Neural cell (in vitro differentiated cells): ENCODE data around the gene ITGAX. TPM values are rescaled to one million over a fixed set of nuclear protein-coding genes. Genes with fewer than 3 reads are reported as not detected.

Experiments used
- H2AFZ ChIP-seq: fragments of 200-600, 300-800 bp; sonication (generic), shearing (Covaris generic); 2 replicates; pipeline ENCODE4 v1.6.0; 2014; ENCODE audit warnings: low read depth, mild to moderate bottlenecking, antibody characterized with exemption, low read length, moderate library complexity
- H3F3A ChIP-seq: fragments of 200-600 bp; shearing (Covaris generic); 2 replicates; pipeline ENCODE4 v1.6.1; 2016; ENCODE audit warnings: mild to moderate bottlenecking, moderate library complexity, mixed read lengths, antibody characterized with exemption, low read length; ENCODE audit not compliant: insufficient read depth, poor library complexity, severe bottlenecking
- H3K27ac ChIP-seq: fragments of 200-600, 300-800 bp; sonication (generic), shearing (Covaris generic); 2 replicates; pipeline ENCODE4 v1.5.1; 2014; ENCODE audit warnings: mild to moderate bottlenecking, low read length, moderate library complexity
- H3K27me3 ChIP-seq: fragments of 300-800, 200-600 bp; sonication (generic), shearing (Covaris generic); 2 replicates; pipeline ENCODE4 v1.6.0; 2014; ENCODE audit warnings: mild to moderate bottlenecking, low read depth, low read length, moderate library complexity; ENCODE audit not compliant: insufficient read depth
- H3K36me3 ChIP-seq: fragments of 300-800, 200-600 bp; sonication (generic), shearing (Covaris generic); 2 replicates; pipeline ENCODE4 v1.5.1; 2014; ENCODE audit warnings: mild to moderate bottlenecking, antibody characterized with exemption, low read length, moderate library complexity; ENCODE audit not compliant: insufficient read depth
- H3K4me2 ChIP-seq: fragments of 300-800, 200-600 bp; sonication (generic), shearing (Covaris generic); 2 replicates; pipeline ENCODE4 v1.6.0; 2014; ENCODE audit warnings: mild to moderate bottlenecking, low read length
- H3K4me3 ChIP-seq: fragments of 300-800, 200-600 bp; sonication (generic), shearing (Covaris generic); 2 replicates; pipeline ENCODE4 v1.5.1; 2014; ENCODE audit warnings: mild to moderate bottlenecking, low read length, moderate library complexity
- H3K79me2 ChIP-seq: fragments of 200-600 bp; shearing (Covaris generic); replicated peaks from 2 replicates; pipeline ENCODE4 v1.6.0; 2014; ENCODE audit warnings: mild to moderate bottlenecking, low read length, moderate library complexity; ENCODE audit not compliant: insufficient read depth
- H3K9ac ChIP-seq: fragments of 300-800, 200-600 bp; sonication (generic), shearing (Covaris generic); 2 replicates; pipeline ENCODE4 v1.6.1; 2016; ENCODE audit warnings: mild to moderate bottlenecking, low read length, mixed read lengths
- H3K9me2 ChIP-seq: fragments of 200-600 bp; shearing (Covaris generic); 2 replicates; pipeline ENCODE4 v1.6.1; 2016; ENCODE audit warnings: mild to moderate bottlenecking, low read length, mixed read lengths; ENCODE audit not compliant: insufficient read depth
- H3K9me3 ChIP-seq: fragments of 200-600, 300-800 bp; sonication (generic), shearing (Covaris generic); 2 replicates; pipeline ENCODE4 v1.6.1; 2016; ENCODE audit warnings: mild to moderate bottlenecking, mixed run types, low read length, moderate library complexity, mixed read lengths
- H4K20me1 ChIP-seq: fragments of 200-600 bp; shearing (Covaris generic); 2 replicates; pipeline ENCODE4 v1.6.1; 2016; ENCODE audit warnings: mild to moderate bottlenecking, mixed run types; ENCODE audit not compliant: insufficient read depth
- CTCF ChIP-seq: fragments of 450-650 bp; IDR thresholded peaks from 2 replicates; pipeline ENCODE4 v1.5.1; 2014; ENCODE audit warnings: antibody characterized with exemption, mild to moderate bottlenecking, moderate library complexity; ENCODE audit not compliant: poor library complexity, severe bottlenecking
- EP300 ChIP-seq: fragments of 450-650 bp; conservative IDR thresholded peaks from 2 replicates; pipeline ENCODE4 v1.6.1; 2014; ENCODE audit warnings: antibody characterized with exemption, mild to moderate bottlenecking, moderate library complexity; ENCODE audit not compliant: poor library complexity, severe bottlenecking
- EZH2 ChIP-seq: fragments of 200-600, 300-800 bp; shearing (Covaris generic), sonication (generic); IDR thresholded peaks from 2 replicates; pipeline ENCODE4 v1.6.1; 2014; ENCODE audit warnings: antibody characterized with exemption, low read length, borderline replicate concordance, mild to moderate bottlenecking; ENCODE audit not compliant: insufficient read depth, poor library complexity, severe bottlenecking
- MXI1 ChIP-seq: fragments of 450-650 bp; conservative IDR thresholded peaks from 2 replicates; pipeline ENCODE4 v1.6.1; 2014; ENCODE audit warnings: antibody characterized with exemption, mild to moderate bottlenecking; ENCODE audit not compliant: poor library complexity, severe bottlenecking
- POLR2AphosphoS5 ChIP-seq: IDR thresholded peaks from 2 replicates; pipeline ENCODE4 v1.6.1; 2012
- RAD21 ChIP-seq: fragments of 450-650 bp; conservative IDR thresholded peaks from 2 replicates; pipeline ENCODE4 v1.6.1; 2014; ENCODE audit warnings: antibody characterized with exemption, mild to moderate bottlenecking, moderate library complexity
- REST ChIP-seq: IDR thresholded peaks from 2 replicates; pipeline ENCODE4 v1.6.1; 2012; ENCODE audit warnings: borderline replicate concordance
- SMC3 ChIP-seq: fragments of 450-650 bp; conservative IDR thresholded peaks from 2 replicates; pipeline ENCODE4 v1.6.1; 2014; ENCODE audit warnings: antibody characterized with exemption, mild to moderate bottlenecking, moderate library complexity; ENCODE audit not compliant: poor library complexity
- TAF1 ChIP-seq: IDR thresholded peaks from 2 replicates; pipeline ENCODE4 v1.6.1; 2012; ENCODE audit warnings: low read depth
- polyA plus RNA-seq: library from polyadenylated mRNA; depleted of rRNA; stranded (reverse); fragments of >200 nt; gene quantifications from 2 replicates; pipeline ENCODE4 v1.2.3, GENCODE V29; 2014

ITGAX gene
- polyA plus RNA-seq, 1 donor from 2014 or later, result not detected

- H2AFZ ChIP-seq, result no peak overlapping the region
- no peak overlapping the region for H3K4me2 ChIP-seq
- no peaks in the 10 kb centered on the region for H4K20me1 ChIP-seq
- no peaks in the 10 kb centered on the region for H3K36me3 ChIP-seq
- no peaks in the 10 kb centered on the region for H3K79me2 ChIP-seq
- H3K27me3 ChIP-seq, result peaks cover 26% of the 10 kb centered on the region
- no peak overlapping the region for H3K27ac ChIP-seq
- TF ChIP-seq SMC3 (no peak), CTCF (no peak), EP300 (no peak), REST (no peak), MXI1 (no peak), RAD21 (no peak), TAF1 (no peak), POLR2AphosphoS5 (no peak), EZH2 (no peak)
- H3K9me3 ChIP-seq, result no peaks in the 10 kb centered on the region
- no peak overlapping the region for H3K9ac ChIP-seq
- H3F3A ChIP-seq, result no peaks in the 10 kb centered on the region
- no peaks in the 10 kb centered on the region for H3K9me2 ChIP-seq
- no peak overlapping the region for H3K4me3 ChIP-seq
Measured at GRCh38 chr16:31331807-31332301, 23.1 kb upstream of the ITGAX start.

- no peak overlapping the region for H3K9ac ChIP-seq
- H3K4me3 ChIP-seq, result no peak overlapping the region
- no peaks in the 10 kb centered on the region for H4K20me1 ChIP-seq
- no peak overlapping the region for H3K27ac ChIP-seq
- H2AFZ ChIP-seq, result no peak overlapping the region
- TF ChIP-seq TAF1 (no peak), RAD21 (no peak), MXI1 (no peak), REST (no peak), CTCF (no peak)
- H3K27me3 ChIP-seq, result peaks cover 26% of the 10 kb centered on the region
- H3K79me2 ChIP-seq, result no peaks in the 10 kb centered on the region
- H3F3A ChIP-seq, result no peaks in the 10 kb centered on the region
- H3K36me3 ChIP-seq, result no peaks in the 10 kb centered on the region
- no peaks in the 10 kb centered on the region for H3K9me2 ChIP-seq
- H3K9me3 ChIP-seq, result no peaks in the 10 kb centered on the region
- no peak overlapping the region for H3K4me2 ChIP-seq
Measured at GRCh38 chr16:31332544-31332943, 22.4 kb upstream of the ITGAX start.
